ENCODE measurements around the gene SLC27A1. TPM values are rescaled to one million over a fixed set of nuclear protein-coding genes. Genes with fewer than 3 reads are reported as not detected.

SLC27A1 gene
- total and polyA plus RNA-seq, 2 donors (not counting 3 experiments of a cell fraction or from before 2014, with no cell fraction given) = 10.4 to 13.5 TPM

- Histone ChIP-seq H3K36me3 (ENCODE audit: control insufficient read depth in 2 of 2, extremely low read depth in 1 of 2, insufficient read depth in 2 of 2, low read length in 2 of 2) (no peaks in the 10 kb centered on the region), H3K4me3 (replicated peaks in 1 of 3; ENCODE audit: insufficient read depth in 1 of 3, low read depth in 1 of 3, low read length in 3 of 3) (peak overlapping the region; percentile 81 to 82 (median 81)), H3K4me2 (ENCODE audit: insufficient read depth, low read length) (peak overlapping the region; percentile 90), H3K9me3 (replicated peaks; ENCODE audit: control insufficient read depth, insufficient read depth, low read length) (no peaks in the 10 kb centered on the region), H3K79me2 (ENCODE audit: control insufficient read depth, insufficient read depth, low read length) (peaks cover 40% of the 10 kb centered on the region), H3K27ac (ENCODE audit: insufficient read depth, low read depth, low read length) (peak overlapping the region; percentile 69), H3K9ac (replicated peaks; ENCODE audit: extremely low read depth, insufficient read depth, low read length) (peak overlapping the region; percentile 86), H3K27me3 (ENCODE audit: control insufficient read depth in 2 of 2, insufficient read depth in 2 of 2, low read length in 2 of 2) (no peaks in the 10 kb centered on the region), H2AFZ (ENCODE audit: low read depth, low read length) (peak overlapping the region; percentile 45), H4K20me1 (replicated peaks; ENCODE audit: control insufficient read depth, extremely low read depth, insufficient read depth, low read length) (no peaks in the 10 kb centered on the region), H3K4me1 (ENCODE audit: control insufficient read depth, extremely low read depth, insufficient read depth, low read length) (peaks cover 13% of the 10 kb centered on the region), H3K9me1 (replicated peaks; ENCODE audit: control insufficient read depth, extremely low read depth, insufficient read depth, low read length) (no peaks in the 10 kb centered on the region)
- intact Hi-C loops (cut with micrococcal nuclease) = loop anchor here (1.0 to 2.0 kb wide), 2 partner anchors 41 to 49 kb away; no protein-coding TSS in a partner anchor
- no peak for FAIRE-seq
- dilution Hi-C loops (cut with MboI; ENCODE audit: extremely low pct_ligation_motif_present, low sequenced_read_pairs) = no loop called here
- TF ChIP-seq FOS (IDR thresholded peaks at IDR 0.05; ENCODE audit: borderline replicate concordance, insufficient read depth, low read length) (no peak), POLR2AphosphoS5 (IDR thresholded peaks at IDR 0.05; ENCODE audit: insufficient read depth, low read depth, low read length) (peak; percentile 2), EZH2 (IDR thresholded peaks at IDR 0.05; ENCODE audit: borderline replicate concordance, low read depth, low read length, severe bottlenecking) (no peak), GATA2 (IDR thresholded peaks at IDR 0.05; ENCODE audit: insufficient read depth, insufficient read length, low read depth, low read length) (no peak), POLR2A (IDR thresholded peaks at IDR 0.05; ENCODE audit: low read depth, low read length) (no peak), MYC (IDR thresholded peaks at IDR 0.05; ENCODE audit: low read depth, low read length) (no peak), JUN (IDR thresholded peaks at IDR 0.05; ENCODE audit: borderline replicate concordance, insufficient read depth, insufficient read length, low read depth) (no peak)
- TF ChIP-seq, protein P1, sequence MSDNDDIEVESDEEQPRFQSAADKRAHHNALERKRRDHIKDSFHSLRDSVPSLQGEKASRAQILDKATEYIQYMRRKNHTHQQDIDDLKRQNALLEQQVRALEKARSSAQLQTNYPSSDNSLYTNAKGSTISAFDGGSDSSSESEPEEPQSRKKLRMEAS (IDR thresholded peaks at IDR 0.05; ENCODE audit: insufficient read depth, insufficient read length) = peak; percentile 35
- TF ChIP-seq, protein P2, sequence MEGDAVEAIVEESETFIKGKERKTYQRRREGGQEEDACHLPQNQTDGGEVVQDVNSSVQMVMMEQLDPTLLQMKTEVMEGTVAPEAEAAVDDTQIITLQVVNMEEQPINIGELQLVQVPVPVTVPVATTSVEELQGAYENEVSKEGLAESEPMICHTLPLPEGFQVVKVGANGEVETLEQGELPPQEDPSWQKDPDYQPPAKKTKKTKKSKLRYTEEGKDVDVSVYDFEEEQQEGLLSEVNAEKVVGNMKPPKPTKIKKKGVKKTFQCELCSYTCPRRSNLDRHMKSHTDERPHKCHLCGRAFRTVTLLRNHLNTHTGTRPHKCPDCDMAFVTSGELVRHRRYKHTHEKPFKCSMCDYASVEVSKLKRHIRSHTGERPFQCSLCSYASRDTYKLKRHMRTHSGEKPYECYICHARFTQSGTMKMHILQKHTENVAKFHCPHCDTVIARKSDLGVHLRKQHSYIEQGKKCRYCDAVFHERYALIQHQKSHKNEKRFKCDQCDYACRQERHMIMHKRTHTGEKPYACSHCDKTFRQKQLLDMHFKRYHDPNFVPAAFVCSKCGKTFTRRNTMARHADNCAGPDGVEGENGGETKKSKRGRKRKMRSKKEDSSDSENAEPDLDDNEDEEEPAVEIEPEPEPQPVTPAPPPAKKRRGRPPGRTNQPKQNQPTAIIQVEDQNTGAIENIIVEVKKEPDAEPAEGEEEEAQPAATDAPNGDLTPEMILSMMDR (IDR thresholded peaks at IDR 0.05; ENCODE audit: extremely low read depth in 1 of 2, insufficient read depth in 1 of 2, low read depth in 1 of 2, low read length in 2 of 2) = peak in 1 of 2 donors; percentile 14
- CTCF ChIA-PET = interaction anchor here (0.7 to 8.4 kb wide), 10 partner anchors 10 to 255 kb away, joined by 3 to 67 read pairs (median 6); no protein-coding TSS in a partner anchor
- POLR2A ChIA-PET = interaction anchor here (0.8 to 2.1 kb wide), 3 partner anchors 18 to 41 kb away, joined by 3 to 8 read pairs (median 3); no protein-coding TSS in a partner anchor
- BruUV-seq (replicated peaks) = TSS peak; percentile 29
- peak; percentile 84 for DNase-seq (ENCODE audit: low read depth, low spot score)
Observed at GRCh38 chr19:17511724-17512573, 41.6 kb downstream of the SLC27A1 start.

Data from endothelial cell of umbilical vein (primary cell).